ENCODE data around the gene CHST12.

DNA sequence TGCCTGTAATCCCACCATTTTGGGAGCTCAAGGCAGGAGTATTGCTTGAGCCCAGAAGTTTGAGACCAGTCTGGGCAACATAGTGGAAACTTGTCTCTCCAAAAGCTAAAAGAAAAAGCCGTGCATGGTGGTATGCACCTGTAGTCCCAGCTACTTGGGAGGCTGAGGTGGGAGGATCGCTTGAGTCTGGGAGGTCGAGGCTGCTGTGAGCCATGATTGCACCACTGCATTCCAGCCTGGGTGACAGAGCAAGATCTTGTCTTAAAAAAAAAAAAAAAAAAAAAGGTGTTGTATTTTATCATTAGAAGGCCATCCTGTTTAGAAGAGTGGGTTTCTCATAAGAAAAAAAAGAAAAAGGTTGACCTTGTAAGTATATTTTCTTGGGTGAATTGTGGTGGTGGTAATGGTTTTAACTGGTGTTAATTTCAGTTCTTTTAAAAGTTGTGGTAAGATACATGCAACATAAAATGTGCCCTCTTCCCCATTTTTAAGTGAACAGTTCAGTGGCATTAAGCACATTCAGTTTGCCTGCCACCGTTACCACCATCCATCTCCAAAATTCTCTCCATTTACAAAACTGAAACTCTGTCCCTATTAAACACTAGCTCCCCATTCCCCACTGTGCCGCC lies 38.1 kb downstream of the CHST12 start:
- no peak for TF ChIP-seq ELF4 (CRISPR knock-in tag; IDR thresholded peaks at IDR 0.05; ENCODE audit: low read depth)
- TF ChIP-seq, protein P1, sequence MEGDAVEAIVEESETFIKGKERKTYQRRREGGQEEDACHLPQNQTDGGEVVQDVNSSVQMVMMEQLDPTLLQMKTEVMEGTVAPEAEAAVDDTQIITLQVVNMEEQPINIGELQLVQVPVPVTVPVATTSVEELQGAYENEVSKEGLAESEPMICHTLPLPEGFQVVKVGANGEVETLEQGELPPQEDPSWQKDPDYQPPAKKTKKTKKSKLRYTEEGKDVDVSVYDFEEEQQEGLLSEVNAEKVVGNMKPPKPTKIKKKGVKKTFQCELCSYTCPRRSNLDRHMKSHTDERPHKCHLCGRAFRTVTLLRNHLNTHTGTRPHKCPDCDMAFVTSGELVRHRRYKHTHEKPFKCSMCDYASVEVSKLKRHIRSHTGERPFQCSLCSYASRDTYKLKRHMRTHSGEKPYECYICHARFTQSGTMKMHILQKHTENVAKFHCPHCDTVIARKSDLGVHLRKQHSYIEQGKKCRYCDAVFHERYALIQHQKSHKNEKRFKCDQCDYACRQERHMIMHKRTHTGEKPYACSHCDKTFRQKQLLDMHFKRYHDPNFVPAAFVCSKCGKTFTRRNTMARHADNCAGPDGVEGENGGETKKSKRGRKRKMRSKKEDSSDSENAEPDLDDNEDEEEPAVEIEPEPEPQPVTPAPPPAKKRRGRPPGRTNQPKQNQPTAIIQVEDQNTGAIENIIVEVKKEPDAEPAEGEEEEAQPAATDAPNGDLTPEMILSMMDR (IDR thresholded peaks at IDR 0.05): no peak
- no peak for TF ChIP-seq SP1 (CRISPR knock-in tag; conservative IDR thresholded peaks at IDR 0.05)
- no peak for TF ChIP-seq JUN (CRISPR knock-in tag; IDR thresholded peaks at IDR 0.05)
- TF ChIP-seq, protein P2, sequence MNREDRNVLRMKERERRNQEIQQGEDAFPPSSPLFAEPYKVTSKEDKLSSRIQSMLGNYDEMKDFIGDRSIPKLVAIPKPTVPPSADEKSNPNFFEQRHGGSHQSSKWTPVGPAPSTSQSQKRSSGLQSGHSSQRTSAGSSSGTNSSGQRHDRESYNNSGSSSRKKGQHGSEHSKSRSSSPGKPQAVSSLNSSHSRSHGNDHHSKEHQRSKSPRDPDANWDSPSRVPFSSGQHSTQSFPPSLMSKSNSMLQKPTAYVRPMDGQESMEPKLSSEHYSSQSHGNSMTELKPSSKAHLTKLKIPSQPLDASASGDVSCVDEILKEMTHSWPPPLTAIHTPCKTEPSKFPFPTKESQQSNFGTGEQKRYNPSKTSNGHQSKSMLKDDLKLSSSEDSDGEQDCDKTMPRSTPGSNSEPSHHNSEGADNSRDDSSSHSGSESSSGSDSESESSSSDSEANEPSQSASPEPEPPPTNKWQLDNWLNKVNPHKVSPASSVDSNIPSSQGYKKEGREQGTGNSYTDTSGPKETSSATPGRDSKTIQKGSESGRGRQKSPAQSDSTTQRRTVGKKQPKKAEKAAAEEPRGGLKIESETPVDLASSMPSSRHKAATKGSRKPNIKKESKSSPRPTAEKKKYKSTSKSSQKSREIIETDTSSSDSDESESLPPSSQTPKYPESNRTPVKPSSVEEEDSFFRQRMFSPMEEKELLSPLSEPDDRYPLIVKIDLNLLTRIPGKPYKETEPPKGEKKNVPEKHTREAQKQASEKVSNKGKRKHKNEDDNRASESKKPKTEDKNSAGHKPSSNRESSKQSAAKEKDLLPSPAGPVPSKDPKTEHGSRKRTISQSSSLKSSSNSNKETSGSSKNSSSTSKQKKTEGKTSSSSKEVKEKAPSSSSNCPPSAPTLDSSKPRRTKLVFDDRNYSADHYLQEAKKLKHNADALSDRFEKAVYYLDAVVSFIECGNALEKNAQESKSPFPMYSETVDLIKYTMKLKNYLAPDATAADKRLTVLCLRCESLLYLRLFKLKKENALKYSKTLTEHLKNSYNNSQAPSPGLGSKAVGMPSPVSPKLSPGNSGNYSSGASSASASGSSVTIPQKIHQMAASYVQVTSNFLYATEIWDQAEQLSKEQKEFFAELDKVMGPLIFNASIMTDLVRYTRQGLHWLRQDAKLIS (CRISPR knock-in tag; IDR thresholded peaks at IDR 0.05; ENCODE audit: borderline replicate concordance): no peak
- no peak for TF ChIP-seq FOXJ3 (CRISPR knock-in tag; IDR thresholded peaks at IDR 0.05; ENCODE audit: borderline replicate concordance)
- no peak for TF ChIP-seq FOXP1 (CRISPR knock-in tag; IDR thresholded peaks at IDR 0.05; ENCODE audit: borderline replicate concordance)
- TF ChIP-seq, protein P3, sequence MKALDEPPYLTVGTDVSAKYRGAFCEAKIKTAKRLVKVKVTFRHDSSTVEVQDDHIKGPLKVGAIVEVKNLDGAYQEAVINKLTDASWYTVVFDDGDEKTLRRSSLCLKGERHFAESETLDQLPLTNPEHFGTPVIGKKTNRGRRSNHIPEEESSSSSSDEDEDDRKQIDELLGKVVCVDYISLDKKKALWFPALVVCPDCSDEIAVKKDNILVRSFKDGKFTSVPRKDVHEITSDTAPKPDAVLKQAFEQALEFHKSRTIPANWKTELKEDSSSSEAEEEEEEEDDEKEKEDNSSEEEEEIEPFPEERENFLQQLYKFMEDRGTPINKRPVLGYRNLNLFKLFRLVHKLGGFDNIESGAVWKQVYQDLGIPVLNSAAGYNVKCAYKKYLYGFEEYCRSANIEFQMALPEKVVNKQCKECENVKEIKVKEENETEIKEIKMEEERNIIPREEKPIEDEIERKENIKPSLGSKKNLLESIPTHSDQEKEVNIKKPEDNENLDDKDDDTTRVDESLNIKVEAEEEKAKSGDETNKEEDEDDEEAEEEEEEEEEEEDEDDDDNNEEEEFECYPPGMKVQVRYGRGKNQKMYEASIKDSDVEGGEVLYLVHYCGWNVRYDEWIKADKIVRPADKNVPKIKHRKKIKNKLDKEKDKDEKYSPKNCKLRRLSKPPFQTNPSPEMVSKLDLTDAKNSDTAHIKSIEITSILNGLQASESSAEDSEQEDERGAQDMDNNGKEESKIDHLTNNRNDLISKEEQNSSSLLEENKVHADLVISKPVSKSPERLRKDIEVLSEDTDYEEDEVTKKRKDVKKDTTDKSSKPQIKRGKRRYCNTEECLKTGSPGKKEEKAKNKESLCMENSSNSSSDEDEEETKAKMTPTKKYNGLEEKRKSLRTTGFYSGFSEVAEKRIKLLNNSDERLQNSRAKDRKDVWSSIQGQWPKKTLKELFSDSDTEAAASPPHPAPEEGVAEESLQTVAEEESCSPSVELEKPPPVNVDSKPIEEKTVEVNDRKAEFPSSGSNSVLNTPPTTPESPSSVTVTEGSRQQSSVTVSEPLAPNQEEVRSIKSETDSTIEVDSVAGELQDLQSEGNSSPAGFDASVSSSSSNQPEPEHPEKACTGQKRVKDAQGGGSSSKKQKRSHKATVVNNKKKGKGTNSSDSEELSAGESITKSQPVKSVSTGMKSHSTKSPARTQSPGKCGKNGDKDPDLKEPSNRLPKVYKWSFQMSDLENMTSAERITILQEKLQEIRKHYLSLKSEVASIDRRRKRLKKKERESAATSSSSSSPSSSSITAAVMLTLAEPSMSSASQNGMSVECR (CRISPR knock-in tag; IDR thresholded peaks at IDR 0.05; ENCODE audit: borderline replicate concordance): no peak
- TF ChIP-seq, protein P4, sequence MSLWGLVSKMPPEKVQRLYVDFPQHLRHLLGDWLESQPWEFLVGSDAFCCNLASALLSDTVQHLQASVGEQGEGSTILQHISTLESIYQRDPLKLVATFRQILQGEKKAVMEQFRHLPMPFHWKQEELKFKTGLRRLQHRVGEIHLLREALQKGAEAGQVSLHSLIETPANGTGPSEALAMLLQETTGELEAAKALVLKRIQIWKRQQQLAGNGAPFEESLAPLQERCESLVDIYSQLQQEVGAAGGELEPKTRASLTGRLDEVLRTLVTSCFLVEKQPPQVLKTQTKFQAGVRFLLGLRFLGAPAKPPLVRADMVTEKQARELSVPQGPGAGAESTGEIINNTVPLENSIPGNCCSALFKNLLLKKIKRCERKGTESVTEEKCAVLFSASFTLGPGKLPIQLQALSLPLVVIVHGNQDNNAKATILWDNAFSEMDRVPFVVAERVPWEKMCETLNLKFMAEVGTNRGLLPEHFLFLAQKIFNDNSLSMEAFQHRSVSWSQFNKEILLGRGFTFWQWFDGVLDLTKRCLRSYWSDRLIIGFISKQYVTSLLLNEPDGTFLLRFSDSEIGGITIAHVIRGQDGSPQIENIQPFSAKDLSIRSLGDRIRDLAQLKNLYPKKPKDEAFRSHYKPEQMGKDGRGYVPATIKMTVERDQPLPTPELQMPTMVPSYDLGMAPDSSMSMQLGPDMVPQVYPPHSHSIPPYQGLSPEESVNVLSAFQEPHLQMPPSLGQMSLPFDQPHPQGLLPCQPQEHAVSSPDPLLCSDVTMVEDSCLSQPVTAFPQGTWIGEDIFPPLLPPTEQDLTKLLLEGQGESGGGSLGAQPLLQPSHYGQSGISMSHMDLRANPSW (CRISPR knock-in tag; conservative IDR thresholded peaks at IDR 0.05; ENCODE audit: low read depth): no peak
- TF ChIP-seq ESRRA (CRISPR knock-in tag; IDR thresholded peaks at IDR 0.05; ENCODE audit: borderline replicate concordance): no peak
- no peak for TF ChIP-seq NR3C1 (CRISPR knock-in tag; conservative IDR thresholded peaks at IDR 0.05; ENCODE audit: low read depth)
- TF ChIP-seq, protein P5, sequence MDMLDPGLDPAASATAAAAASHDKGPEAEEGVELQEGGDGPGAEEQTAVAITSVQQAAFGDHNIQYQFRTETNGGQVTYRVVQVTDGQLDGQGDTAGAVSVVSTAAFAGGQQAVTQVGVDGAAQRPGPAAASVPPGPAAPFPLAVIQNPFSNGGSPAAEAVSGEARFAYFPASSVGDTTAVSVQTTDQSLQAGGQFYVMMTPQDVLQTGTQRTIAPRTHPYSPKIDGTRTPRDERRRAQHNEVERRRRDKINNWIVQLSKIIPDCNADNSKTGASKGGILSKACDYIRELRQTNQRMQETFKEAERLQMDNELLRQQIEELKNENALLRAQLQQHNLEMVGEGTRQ (CRISPR knock-in tag; IDR thresholded peaks at IDR 0.05): no peak
- no peak for TF ChIP-seq CBFB (CRISPR knock-in tag; IDR thresholded peaks at IDR 0.05; ENCODE audit: low read depth)
- TF ChIP-seq, protein P6, sequence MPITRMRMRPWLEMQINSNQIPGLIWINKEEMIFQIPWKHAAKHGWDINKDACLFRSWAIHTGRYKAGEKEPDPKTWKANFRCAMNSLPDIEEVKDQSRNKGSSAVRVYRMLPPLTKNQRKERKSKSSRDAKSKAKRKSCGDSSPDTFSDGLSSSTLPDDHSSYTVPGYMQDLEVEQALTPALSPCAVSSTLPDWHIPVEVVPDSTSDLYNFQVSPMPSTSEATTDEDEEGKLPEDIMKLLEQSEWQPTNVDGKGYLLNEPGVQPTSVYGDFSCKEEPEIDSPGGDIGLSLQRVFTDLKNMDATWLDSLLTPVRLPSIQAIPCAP (CRISPR knock-in tag; IDR thresholded peaks at IDR 0.05): no peak

Data from WTC11 (cell line).